Measurements from ENCODE around the gene FUT2.

GRCh38 chr19:48711106-48711662, 15.4 kb downstream of the FUT2 start:
- TF ChIP-seq EZH2 (IDR thresholded peaks at IDR 0.05), result no peak
- no peak; the same call in 1 of the 2 replicates for TF ChIP-seq POLR2AphosphoS5 (IDR thresholded peaks at IDR 0.05; ENCODE audit: borderline replicate concordance, low read depth, low read length)
- TF ChIP-seq FOXP2 (optimal IDR thresholded peaks at IDR 0.05; ENCODE audit: control extremely low read depth, extremely low read length, insufficient read depth), result no peak

Measured in SK-N-MC (cell line).